HCT116 (cell line): ENCODE measurements around the gene PROSER2. TPM values are rescaled to one million over a fixed set of nuclear protein-coding genes. Genes with fewer than 3 reads are reported as not detected.

Experiments
- ATAC-seq: fragments of 200-7000 bp; cut with Tn5 transposase; 2 replicates; pipeline ENCODE4 v1.9.1; 2020; ENCODE audit warnings: mild to moderate bottlenecking, moderate library complexity
- BruUV-seq: library from RNA; stranded (reverse); fragments of 400-500 nt; replicated peaks from 2 replicates; lab custom pipeline; 2021; lab: Mats Ljungman, UMichigan
- CTCF ChIA-PET: fragments of 300-600 bp; sonication (Branson Sonifier 250); formaldehyde crosslinking; loops from one replicate; lab custom pipeline; 2021; ENCODE audit warnings: antibody characterized with exemption; lab: Charles Lee
- POLR2A ChIA-PET: fragments of 300-600, 350-600 bp; sonication (Branson Sonifier 250); formaldehyde crosslinking; loops from one replicate; lab custom pipeline; 2021; ENCODE audit warnings: antibody characterized with exemption; lab: Charles Lee
- RAD21 ChIA-PET, 2 experiments: fragments of 300-600 bp; sonication (Branson Sonifier 250); formaldehyde crosslinking; loops; one replicate each; lab custom pipeline; 2023; ENCODE audit warnings: low total read pairs in 2 of 2; ENCODE audit not compliant: uncharacterized antibody in 2 of 2, unreplicated experiment in 2 of 2, low non-redundant PET in 1 of 2; lab: Charles Lee
- DNase-seq: peaks from one replicate; pipeline ENCODE4 v3.0.0-alpha.2; 2010; ENCODE audit warnings: low read depth, low spot score
- H2AFZ ChIP-seq: fragments of 200-600 bp; shearing (Covaris generic), sonication (generic); 2 replicates; pipeline ENCODE4 v1.6.1; 2017; ENCODE audit warnings: low read depth, mixed run types, mixed read lengths, antibody characterized with exemption, low read length; ENCODE audit not compliant: poor library complexity, severe bottlenecking
- H3K27ac ChIP-seq: 2 replicates; pipeline ENCODE4 v1.5.1; 2012; ENCODE audit warnings: low read depth, low read length
- H3K27me3 ChIP-seq: fragments of 200-600 bp; sonication (generic); 2 replicates; pipeline ENCODE4 v1.6.1; 2016; ENCODE audit warnings: mixed run types, low read length, mixed read lengths; ENCODE audit not compliant: insufficient read depth
- H3K36me3 ChIP-seq, 2 experiments: fragments of 200-500 bp in 1 of 2; fragments of 200-600 bp in 1 of 2; sonication (Bioruptor generic) in 1 of 2; sonication (generic) in 1 of 2; 2 replicates each; pipeline versions ENCODE4 v1.5.1 to v1.6.1; 2014 to 2016; ENCODE audit warnings: low read length in 2 of 2, inconsistent platforms in 1 of 2, mixed read lengths in 1 of 2, mixed run types in 1 of 2; ENCODE audit not compliant: insufficient read depth in 2 of 2, control insufficient read depth in 1 of 2
- H3K4me1 ChIP-seq, 2 experiments: fragments of 200-600 bp in 1 of 2; sonication (generic) in 1 of 2; 2 replicates each; pipeline versions ENCODE4 v1.5.1 to v1.6.1; 2012 to 2017; ENCODE audit warnings: low read length in 2 of 2, inconsistent platforms in 1 of 2, mild to moderate bottlenecking in 1 of 2, mixed read lengths in 1 of 2, mixed run types in 1 of 2, moderate library complexity in 1 of 2; ENCODE audit not compliant: insufficient read depth in 2 of 2, control insufficient read depth in 1 of 2
- H3K4me2 ChIP-seq: fragments of 200-600 bp; sonication (generic); 2 replicates; pipeline ENCODE4 v1.6.1; 2017; ENCODE audit warnings: mixed run types, low read length, mixed read lengths
- H3K4me3 ChIP-seq, 2 experiments: fragments of 200-600 bp in 1 of 2; sonication (generic) in 1 of 2; replicated peaks in 1 of 2; 2 replicates each; pipeline ENCODE4 v1.5.1; 2011 to 2016; ENCODE audit warnings: low read length in 2 of 2, control low read depth in 1 of 2, low read depth in 1 of 2, mild to moderate bottlenecking in 1 of 2, mixed read lengths in 1 of 2, mixed run types in 1 of 2
- H3K79me2 ChIP-seq: fragments of 200-600 bp; sonication (generic); 2 replicates; pipeline ENCODE4 v1.6.1; 2017; ENCODE audit warnings: mild to moderate bottlenecking, mixed run types, low read length, moderate library complexity, mixed read lengths; ENCODE audit not compliant: insufficient read depth
- H3K9ac ChIP-seq: fragments of 200-600 bp; sonication (generic); 2 replicates; pipeline ENCODE4 v1.6.1; 2016; ENCODE audit warnings: low read length, mixed read lengths
- H3K9me2 ChIP-seq: fragments of 200-600 bp; sonication (generic), shearing (Covaris generic); 2 replicates; pipeline ENCODE4 v1.6.1; 2017; ENCODE audit warnings: mixed run types, mild to moderate bottlenecking, moderate library complexity; ENCODE audit not compliant: insufficient read depth
- H3K9me3 ChIP-seq, 2 experiments: fragments of 200-500 bp in 1 of 2; fragments of 200-600 bp in 1 of 2; sonication (Bioruptor generic) in 1 of 2; sonication (generic) in 1 of 2; 2 replicates each; pipeline ENCODE4 v1.6.1; 2014 to 2017; ENCODE audit warnings: low read length in 2 of 2, mixed read lengths in 2 of 2, inconsistent platforms in 1 of 2, low read depth in 1 of 2, mild to moderate bottlenecking in 1 of 2, mixed run types in 1 of 2, moderate library complexity in 1 of 2; ENCODE audit not compliant: control insufficient read depth in 1 of 2, insufficient read depth in 1 of 2
- H4K20me1 ChIP-seq: fragments of 200-600 bp; sonication (generic), shearing (Covaris generic); 2 replicates; pipeline ENCODE4 v1.6.1; 2017; ENCODE audit warnings: mixed run types, mild to moderate bottlenecking, moderate library complexity; ENCODE audit not compliant: insufficient read depth
- CEBPB ChIP-seq: IDR thresholded peaks from 2 replicates; pipeline ENCODE4 v1.6.1; 2012; ENCODE audit warnings: low read depth
- EGR1 ChIP-seq: IDR thresholded peaks from 2 replicates; pipeline ENCODE4 v1.6.1; 2012; ENCODE audit warnings: low read depth
- EZH2 ChIP-seq: fragments of 200-600 bp; sonication (generic); IDR thresholded peaks from 2 replicates; pipeline ENCODE4 v1.6.1; 2017; ENCODE audit warnings: antibody characterized with exemption, mixed run types
- JUND ChIP-seq: IDR thresholded peaks from 2 replicates; pipeline ENCODE4 v1.6.1; 2012
- MAX ChIP-seq: IDR thresholded peaks from 2 replicates; pipeline ENCODE4 v1.6.1; 2012
- POLR2A ChIP-seq: IDR thresholded peaks from 2 replicates; pipeline ENCODE4 v1.7.0; 2011; ENCODE audit warnings: borderline replicate concordance; ENCODE audit not compliant: insufficient read depth, insufficient read length; ENCODE audit errors: extremely low read depth
- SIN3A ChIP-seq: IDR thresholded peaks from 2 replicates; pipeline ENCODE4 v1.6.1; 2012; ENCODE audit warnings: low read depth
- SP1 ChIP-seq: IDR thresholded peaks from 2 replicates; pipeline ENCODE4 v1.6.1; 2012; ENCODE audit warnings: low read depth
- SRF ChIP-seq: IDR thresholded peaks from 2 replicates; pipeline ENCODE4 v1.6.1; 2012; ENCODE audit warnings: low read depth
- intact Hi-C: fragments of 100-400 bp; cut with micrococcal nuclease; formaldehyde crosslinking; loops from 2 replicates; pipeline ENCODE4 v1.10.0; 2022
- total RNA-seq: library from RNA; stranded (reverse); gene quantifications from one replicate; pipeline ENCODE4 v1.2.1, GENCODE V29; 2021; ENCODE audit not compliant: unreplicated experiment
- TF ChIP-seq, protein P1 (sequence below), 3 experiments: fragments of 200-600 bp in 1 of 3; sonication (generic) in 1 of 3; IDR thresholded peaks in 2 of 3; conservative IDR thresholded peaks in 1 of 3; 2 replicates each; pipeline ENCODE4 v1.5.1; 2012 to 2017; ENCODE audit warnings: low read depth in 2 of 3, low read length in 2 of 3, antibody characterized with exemption in 1 of 3, borderline replicate concordance in 1 of 3, control low read depth in 1 of 3, mild to moderate bottlenecking in 1 of 3, mixed read lengths in 1 of 3, mixed run types in 1 of 3, moderate library complexity in 1 of 3; ENCODE audit not compliant: insufficient read depth in 1 of 3
- TF ChIP-seq, protein P2 (sequence below): IDR thresholded peaks from 2 replicates; pipeline ENCODE4 v1.6.1; 2011; ENCODE audit warnings: mild to moderate bottlenecking, low read length, moderate library complexity; ENCODE audit not compliant: insufficient replicate concordance; ENCODE audit errors: extremely low read depth

Gene PROSER2
- total RNA-seq, 1 experiment from 2014 or later = 46.2 TPM

GRCh38 chr10:11913079-11913641 is 90.0 kb downstream of the PROSER2 start:
- DNase-seq = no peak

DNA sequence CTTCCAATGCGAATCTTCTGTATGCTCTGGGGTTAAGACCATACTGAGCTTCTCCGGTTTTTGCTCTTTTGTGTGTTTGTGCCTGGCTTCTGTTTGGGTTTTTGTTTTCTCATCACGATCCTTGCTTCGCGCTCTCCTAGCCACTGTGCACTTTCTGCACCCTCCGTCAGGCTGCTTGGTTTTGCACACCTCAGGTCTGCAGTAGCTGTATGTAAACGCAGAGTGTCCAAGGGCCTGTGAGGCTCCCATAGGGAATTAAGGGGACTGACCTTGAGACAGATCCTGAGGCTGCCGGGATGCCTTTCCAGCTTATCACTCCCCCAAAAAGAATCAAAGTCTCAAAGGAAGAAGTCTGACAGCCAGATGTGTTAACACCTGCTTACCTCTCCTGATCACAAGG is 95.2 kb downstream of the PROSER2 start:
- ChIA-PET RAD21 (no interaction called here), POLR2A (no interaction called here), CTCF (no interaction called here)
- H3K4me1 ChIP-seq = peaks cover 2 to 16% of the 10 kb centered on the region in 2 experiments; a peak in 3 of 4 replicates
- no peaks in the 10 kb centered on the region for H4K20me1 ChIP-seq
- no peak overlapping the region for H3K4me2 ChIP-seq
- H3K9me3 ChIP-seq = no peaks in the 10 kb centered on the region
- no peaks in the 10 kb centered on the region for H3K9me2 ChIP-seq
- BruUV-seq = TSS peak; percentile 28
- no peak overlapping the region for H3K9ac ChIP-seq
- no peak overlapping the region for H3K27ac ChIP-seq
- peaks cover 10 to 14% of the 10 kb centered on the region in 2 experiments; a peak in 2 of 4 replicates for H3K36me3 ChIP-seq
- no peak for ATAC-seq
- no peaks in the 10 kb centered on the region for H3K79me2 ChIP-seq
- intact Hi-C loops = no loop called here
- H3K27me3 ChIP-seq = no peaks in the 10 kb centered on the region
- H3K4me3 ChIP-seq = no peak overlapping the region
- H2AFZ ChIP-seq = no peak overlapping the region
- TF ChIP-seq, protein P1, sequence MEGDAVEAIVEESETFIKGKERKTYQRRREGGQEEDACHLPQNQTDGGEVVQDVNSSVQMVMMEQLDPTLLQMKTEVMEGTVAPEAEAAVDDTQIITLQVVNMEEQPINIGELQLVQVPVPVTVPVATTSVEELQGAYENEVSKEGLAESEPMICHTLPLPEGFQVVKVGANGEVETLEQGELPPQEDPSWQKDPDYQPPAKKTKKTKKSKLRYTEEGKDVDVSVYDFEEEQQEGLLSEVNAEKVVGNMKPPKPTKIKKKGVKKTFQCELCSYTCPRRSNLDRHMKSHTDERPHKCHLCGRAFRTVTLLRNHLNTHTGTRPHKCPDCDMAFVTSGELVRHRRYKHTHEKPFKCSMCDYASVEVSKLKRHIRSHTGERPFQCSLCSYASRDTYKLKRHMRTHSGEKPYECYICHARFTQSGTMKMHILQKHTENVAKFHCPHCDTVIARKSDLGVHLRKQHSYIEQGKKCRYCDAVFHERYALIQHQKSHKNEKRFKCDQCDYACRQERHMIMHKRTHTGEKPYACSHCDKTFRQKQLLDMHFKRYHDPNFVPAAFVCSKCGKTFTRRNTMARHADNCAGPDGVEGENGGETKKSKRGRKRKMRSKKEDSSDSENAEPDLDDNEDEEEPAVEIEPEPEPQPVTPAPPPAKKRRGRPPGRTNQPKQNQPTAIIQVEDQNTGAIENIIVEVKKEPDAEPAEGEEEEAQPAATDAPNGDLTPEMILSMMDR (IDR thresholded peaks at IDR 0.05 in 2 of 3, conservative IDR thresholded peaks at IDR 0.05 in 1 of 3; ENCODE audit: borderline replicate concordance in 1 of 3, insufficient read depth in 1 of 3, low read depth in 2 of 3, low read length in 2 of 3) = no peak
- TF ChIP-seq EGR1 (no peak), JUND (no peak), SP1 (no peak), POLR2A (no peak), CEBPB (no peak), MAX (no peak), SIN3A (no peak), EZH2 (no peak)
- TF ChIP-seq, protein P2, sequence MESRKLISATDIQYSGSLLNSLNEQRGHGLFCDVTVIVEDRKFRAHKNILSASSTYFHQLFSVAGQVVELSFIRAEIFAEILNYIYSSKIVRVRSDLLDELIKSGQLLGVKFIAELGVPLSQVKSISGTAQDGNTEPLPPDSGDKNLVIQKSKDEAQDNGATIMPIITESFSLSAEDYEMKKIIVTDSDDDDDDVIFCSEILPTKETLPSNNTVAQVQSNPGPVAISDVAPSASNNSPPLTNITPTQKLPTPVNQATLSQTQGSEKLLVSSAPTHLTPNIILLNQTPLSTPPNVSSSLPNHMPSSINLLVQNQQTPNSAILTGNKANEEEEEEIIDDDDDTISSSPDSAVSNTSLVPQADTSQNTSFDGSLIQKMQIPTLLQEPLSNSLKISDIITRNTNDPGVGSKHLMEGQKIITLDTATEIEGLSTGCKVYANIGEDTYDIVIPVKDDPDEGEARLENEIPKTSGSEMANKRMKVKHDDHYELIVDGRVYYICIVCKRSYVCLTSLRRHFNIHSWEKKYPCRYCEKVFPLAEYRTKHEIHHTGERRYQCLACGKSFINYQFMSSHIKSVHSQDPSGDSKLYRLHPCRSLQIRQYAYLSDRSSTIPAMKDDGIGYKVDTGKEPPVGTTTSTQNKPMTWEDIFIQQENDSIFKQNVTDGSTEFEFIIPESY = no peak
- no peak for DNase-seq

More at GRCh38 chr10:11913079-11913641, 90.0 kb downstream of the PROSER2 start:
- Histone ChIP-seq H2AFZ (no peak overlapping the region), H3K4me2 (no peak overlapping the region), H4K20me1 (no peaks in the 10 kb centered on the region), H3K9ac (no peak overlapping the region), H3K27me3 (no peaks in the 10 kb centered on the region), H3K4me3 (no peak overlapping the region), H3K79me2 (no peaks in the 10 kb centered on the region)
- POLR2A ChIA-PET = no interaction called here
- RAD21 ChIA-PET = no interaction called here
- BruUV-seq = no TSS peak
- TF ChIP-seq SRF = no peak
- TF ChIP-seq SIN3A = no peak
- TF ChIP-seq, all 23 proteins: peak for 0
- Histone ChIP-seq H3K27ac (no peak overlapping the region), H3K9me3 (no peaks in the 10 kb centered on the region), H3K9me2 (no peaks in the 10 kb centered on the region), H3K36me3 (no peaks in the 10 kb centered on the region), H3K4me1 (peaks cover 2 to 19% of the 10 kb centered on the region in 2 experiments; a peak in 3 of 4 replicates)
- CTCF ChIA-PET = no interaction called here
- no peak for ATAC-seq
- intact Hi-C loops = no loop called here
